GM12892 (cell line): Measurements from ENCODE around the gene KLHL10.

Experiments used
- POLR2A ChIP-seq: IDR thresholded peaks from 2 replicates; pipeline ENCODE4 v1.6.1; 2011; ENCODE audit warnings: low read depth, low read length, control low read depth
- POLR2AphosphoS5 ChIP-seq: IDR thresholded peaks from 2 replicates; pipeline ENCODE4 v1.6.1; 2011; ENCODE audit warnings: low read depth, low read length, control low read depth
- TAF1 ChIP-seq: IDR thresholded peaks from 2 replicates; pipeline ENCODE4 v1.6.1; 2011; ENCODE audit warnings: low read depth, mild to moderate bottlenecking, control low read depth, low read length, borderline replicate concordance

- TF ChIP-seq POLR2A (no peak), POLR2AphosphoS5 (no peak), TAF1 (no peak)
These were observed 2.3 kb upstream of the KLHL10 start for GRCh38 chr17:41835214-41835799.
